SK-N-SH treated with all-trans-retinoic acid at 6 μM for 48 hours (cell line): ENCODE results near the gene OAF.
"Not testable (repeated sequence)": the region's sequence is repeated elsewhere in the genome, so short reads cannot be mapped to it uniquely, and the experiment has no call there.

Source experiments
- ATAC-seq: fragments of 200-7000 bp; cut with Tn5 transposase; 3 replicates; pipeline ENCODE4 v1.9.1; 2020; ENCODE audit warnings: mild to moderate bottlenecking, moderate library complexity
- ARNTL ChIP-seq: fragments of 450-650 bp; formaldehyde crosslinking; IDR thresholded peaks from 2 replicates; pipeline ENCODE4 v1.5.0; 2020; ENCODE audit warnings: low read depth, mild to moderate bottlenecking, moderate library complexity, borderline replicate concordance
- BACH2 ChIP-seq: fragments of 250-450 bp; sonication (Bioruptor Pico); IDR thresholded peaks from 2 replicates; pipeline ENCODE4 v1.9.0; 2021; ENCODE audit warnings: mild to moderate bottlenecking, borderline replicate concordance
- CREB5 ChIP-seq: fragments of 250-450 bp; sonication (Bioruptor Pico); IDR thresholded peaks from 2 replicates; pipeline ENCODE4 v1.5.1; 2020; ENCODE audit warnings: low read depth, mild to moderate bottlenecking, moderate library complexity
- CSDC2 ChIP-seq: fragments of 250-450 bp; sonication (Bioruptor Pico); IDR thresholded peaks from 2 replicates; pipeline ENCODE4 v1.5.0; 2020; ENCODE audit warnings: mild to moderate bottlenecking, moderate library complexity
- CSRNP3 ChIP-seq: fragments of 250-450 bp; sonication (Bioruptor Pico); IDR thresholded peaks from 2 replicates; pipeline ENCODE4 v1.5.1; 2021; ENCODE audit warnings: mild to moderate bottlenecking, moderate library complexity
- ESRRG ChIP-seq: fragments of 250-450 bp; sonication (Bioruptor Pico); IDR thresholded peaks from 2 replicates; pipeline ENCODE4 v1.6.1; 2021; ENCODE audit warnings: mild to moderate bottlenecking
- GLIS3 ChIP-seq: fragments of 250-450 bp; sonication (Bioruptor Pico); IDR thresholded peaks from 2 replicates; pipeline ENCODE4 v1.5.0; 2020; ENCODE audit warnings: mild to moderate bottlenecking, moderate library complexity
- OSR1 ChIP-seq: fragments of 250-450 bp; sonication (Bioruptor Pico); IDR thresholded peaks from 2 replicates; pipeline ENCODE4 v1.8.0; 2022; ENCODE audit warnings: moderate library complexity, mild to moderate bottlenecking, inconsistent platforms
- PATZ1 ChIP-seq: fragments of 250-450 bp; sonication (Bioruptor Pico); IDR thresholded peaks from 2 replicates; pipeline ENCODE4 v1.8.0; 2020; ENCODE audit warnings: mild to moderate bottlenecking, moderate library complexity, borderline replicate concordance
- POU6F1 ChIP-seq: fragments of 250-450 bp; sonication (Bioruptor Pico); IDR thresholded peaks from 2 replicates; pipeline ENCODE4 v1.8.0; 2021; ENCODE audit warnings: low read depth, mild to moderate bottlenecking, moderate library complexity, borderline replicate concordance
- PPARA ChIP-seq: fragments of 250-450 bp; sonication (Bioruptor Pico); IDR thresholded peaks from 2 replicates; pipeline ENCODE4 v1.5.0; 2020; ENCODE audit warnings: mild to moderate bottlenecking, borderline replicate concordance
- RARB ChIP-seq: fragments of 250-450 bp; sonication (Bioruptor Pico); IDR thresholded peaks from 2 replicates; pipeline ENCODE4 v1.8.0; 2021; ENCODE audit warnings: mild to moderate bottlenecking, moderate library complexity
- SNAI2 ChIP-seq: fragments of 250-450 bp; sonication (Bioruptor Pico); IDR thresholded peaks from 2 replicates; pipeline ENCODE4 v1.5.0; 2020; ENCODE audit warnings: mild to moderate bottlenecking, moderate library complexity
- TCF4 ChIP-seq: fragments of 250-450 bp; sonication (Bioruptor Pico); IDR thresholded peaks from 2 replicates; pipeline ENCODE4 v1.8.0; 2021; ENCODE audit warnings: mild to moderate bottlenecking, moderate library complexity, borderline replicate concordance
- TOX ChIP-seq: fragments of 250-450 bp; sonication (Bioruptor Pico); IDR thresholded peaks from 2 replicates; pipeline ENCODE4 v1.8.0; 2021; ENCODE audit warnings: mild to moderate bottlenecking, moderate library complexity, borderline replicate concordance
- ZFP3 ChIP-seq: fragments of 250-450 bp; sonication (Bioruptor Pico); IDR thresholded peaks from 2 replicates; pipeline ENCODE4 v1.5.0; 2020; ENCODE audit warnings: mild to moderate bottlenecking, moderate library complexity
- ZFP30 ChIP-seq: fragments of 450-650 bp; formaldehyde crosslinking; IDR thresholded peaks from 2 replicates; pipeline ENCODE4 v1.5.0; 2022; ENCODE audit warnings: mild to moderate bottlenecking, moderate library complexity
- ZNF565 ChIP-seq: fragments of 450-650 bp; formaldehyde crosslinking; conservative IDR thresholded peaks from 2 replicates; pipeline ENCODE4 v1.5.0; 2020; ENCODE audit warnings: low read depth, mild to moderate bottlenecking, moderate library complexity
- ZNF70 ChIP-seq: fragments of 450-650 bp; formaldehyde crosslinking; IDR thresholded peaks from 2 replicates; pipeline ENCODE4 v1.5.0; 2020; ENCODE audit warnings: mild to moderate bottlenecking, moderate library complexity

The OAF gene

GRCh38 chr11:120249279-120250262 lies 38.7 kb downstream of the OAF start (continued):
- TF ChIP-seq TCF4 (CRISPR knock-in tag) (no peak), ZNF565 (CRISPR knock-in tag) (no peak), PATZ1 (CRISPR knock-in tag) (no peak), GLIS3 (CRISPR knock-in tag) (no peak), ZNF70 (CRISPR knock-in tag) (no peak), RARB (no peak), ZFP30 (CRISPR knock-in tag) (no peak)
- TF ChIP-seq, all 23 proteins: peak for 0

GRCh38 chr11:120253377-120253776 lies 42.5 kb downstream of the OAF start:
- ATAC-seq: not testable (repeated sequence)

- no peak for TF ChIP-seq CREB5 (CRISPR knock-in tag)
- TF ChIP-seq CSRNP3 (CRISPR knock-in tag): no peak
- TF ChIP-seq RARB: no peak
- TF ChIP-seq ZNF565 (CRISPR knock-in tag): no peak
- no peak for TF ChIP-seq ZFP30 (CRISPR knock-in tag)
- TF ChIP-seq TCF4 (CRISPR knock-in tag): no peak
- TF ChIP-seq PPARA (CRISPR knock-in tag): no peak
- TF ChIP-seq TOX (CRISPR knock-in tag): no peak
- TF ChIP-seq BACH2 (CRISPR knock-in tag): no peak
- no peak for TF ChIP-seq OSR1 (CRISPR knock-in tag)
- no peak for TF ChIP-seq ZFP3 (CRISPR knock-in tag)
- TF ChIP-seq POU6F1: no peak
- no peak for TF ChIP-seq PATZ1 (CRISPR knock-in tag)
- TF ChIP-seq ZNF70 (CRISPR knock-in tag): no peak
- TF ChIP-seq ARNTL (CRISPR knock-in tag): no peak
- no peak for ATAC-seq
Observed at GRCh38 chr11:120254788-120255518, 44.1 kb downstream of the OAF start.

- no peak for ATAC-seq
- TF ChIP-seq ESRRG (CRISPR knock-in tag) (no peak), BACH2 (CRISPR knock-in tag) (no peak), ZFP30 (CRISPR knock-in tag) (no peak), RARB (no peak), PATZ1 (CRISPR knock-in tag) (no peak), OSR1 (CRISPR knock-in tag) (no peak), ZNF565 (CRISPR knock-in tag) (no peak), CSDC2 (CRISPR knock-in tag) (no peak), TCF4 (CRISPR knock-in tag) (no peak), SNAI2 (CRISPR knock-in tag) (no peak), CSRNP3 (CRISPR knock-in tag) (no peak), GLIS3 (CRISPR knock-in tag) (no peak)
Observed at GRCh38 chr11:120255519-120255866, 44.7 kb downstream of the OAF start.
